IMR-90 (cell line): ENCODE results near the gene MECR. TPM values are rescaled to one million over a fixed set of nuclear protein-coding genes. Genes with fewer than 3 reads are reported as not detected.
A peak's percentile ranks its signal among the peaks of the same experiment; 100 is the strongest.

Experiments used
- ATAC-seq: fragments of 200-7000 bp; cut with Tn5 transposase; 2 replicates; pipeline ENCODE4 v1.9.1; 2020; ENCODE audit warnings: low read depth, mild to moderate bottlenecking, moderate library complexity
- BruUV-seq: library from RNA; stranded (reverse); fragments of 400-500 nt; replicated peaks from 2 replicates; lab custom pipeline; 2021; lab: Mats Ljungman, UMichigan
- CTCF ChIA-PET: fragments of 300-600 bp; formaldehyde crosslinking; extraction: SDS; loops from one replicate; lab custom pipeline; 2021; ENCODE audit warnings: antibody characterized with exemption; lab: Yijun Ruan, JAX
- POLR2A ChIA-PET: fragments of 300-600 bp; sonication (Branson Sonifier 250); formaldehyde crosslinking; loops from one replicate; lab custom pipeline; 2022; ENCODE audit warnings: antibody characterized with exemption; ENCODE audit not compliant: unreplicated experiment; lab: Charles Lee
- DNase-seq: peaks from one replicate; pipeline ENCODE4 v3.0.0; 2013
- H2AFZ ChIP-seq: replicated peaks from 2 replicates; pipeline ENCODE3; 2013; ENCODE audit warnings: low read length, mild to moderate bottlenecking; ENCODE audit not compliant: poor library complexity
- H2AK5ac ChIP-seq: 2 replicates; pipeline ENCODE4 v1.6.1; 2013; ENCODE audit warnings: low read depth, low read length, inconsistent platforms
- H2AK9ac ChIP-seq: replicated peaks from 2 replicates; pipeline ENCODE3; 2013; ENCODE audit warnings: mild to moderate bottlenecking, low read depth, low read length, moderate library complexity; ENCODE audit not compliant: poor library complexity
- H2BK120ac ChIP-seq: 2 replicates; pipeline ENCODE4 v1.6.1; 2013; ENCODE audit warnings: low read depth, low read length, inconsistent platforms
- H2BK15ac ChIP-seq: 3 replicates; pipeline ENCODE4 v1.6.1; 2013; ENCODE audit warnings: low read depth, low read length, inconsistent platforms
- H2BK20ac ChIP-seq: 2 replicates; pipeline ENCODE4 v1.6.1; 2013; ENCODE audit warnings: low read depth, mild to moderate bottlenecking, inconsistent platforms, low read length, moderate library complexity
- H2BK5ac ChIP-seq: 2 replicates; pipeline ENCODE4 v1.6.1; 2013; ENCODE audit warnings: mild to moderate bottlenecking, low read depth, low read length, inconsistent platforms; ENCODE audit not compliant: poor library complexity, severe bottlenecking
- H3K14ac ChIP-seq: replicated peaks from 2 replicates; pipeline ENCODE4 v1.6.1; 2013; ENCODE audit warnings: low read depth, low read length, inconsistent platforms
- H3K18ac ChIP-seq: 2 replicates; pipeline ENCODE4 v1.6.1; 2013; ENCODE audit warnings: low read depth, low read length, control low read depth
- H3K23ac ChIP-seq: 2 replicates; pipeline ENCODE4 v1.6.1; 2013; ENCODE audit warnings: low read depth, low read length, inconsistent platforms
- H3K27ac ChIP-seq: 2 replicates; pipeline ENCODE4 v1.5.1; 2013; ENCODE audit warnings: mild to moderate bottlenecking, control low read depth, low read length; ENCODE audit not compliant: insufficient read depth
- H3K27me3 ChIP-seq: 2 replicates; pipeline ENCODE4 v1.6.1; 2013; ENCODE audit warnings: low read length; ENCODE audit not compliant: control insufficient read depth, insufficient read depth
- H3K36me3 ChIP-seq: 2 replicates; pipeline ENCODE4 v1.6.1; 2013; ENCODE audit warnings: low read length, mixed read lengths; ENCODE audit not compliant: control insufficient read depth, insufficient read depth
- H3K4ac ChIP-seq: 2 replicates; pipeline ENCODE4 v1.6.1; 2013; ENCODE audit warnings: low read depth, low read length, inconsistent platforms
- H3K4me1 ChIP-seq: 2 replicates; pipeline ENCODE4 v1.6.1; 2013; ENCODE audit warnings: low read length, mixed read lengths; ENCODE audit not compliant: control insufficient read depth, insufficient read depth
- H3K4me2 ChIP-seq: 2 replicates; pipeline ENCODE4 v1.6.1; 2013; ENCODE audit warnings: low read depth, mild to moderate bottlenecking, control low read depth, low read length, moderate library complexity
- H3K4me3 ChIP-seq: 2 replicates; pipeline ENCODE4 v1.5.1; 2013; ENCODE audit warnings: low read depth, mild to moderate bottlenecking, control low read depth, low read length, moderate library complexity; ENCODE audit not compliant: insufficient read depth
- H3K56ac ChIP-seq: 2 replicates; pipeline ENCODE4 v1.6.1; 2013; ENCODE audit warnings: low read length, inconsistent platforms; ENCODE audit not compliant: insufficient read depth; ENCODE audit errors: extremely low read depth
- H3K79me1 ChIP-seq, 2 experiments: 2 replicates each; pipeline ENCODE4 v1.6.1; 2013; ENCODE audit warnings: low read length in 2 of 2, inconsistent platforms in 1 of 2, low read depth in 1 of 2
- H3K9ac ChIP-seq: 2 replicates; pipeline ENCODE4 v1.6.1; 2013; ENCODE audit warnings: low read depth, low read length, control low read depth
- H3K9me1 ChIP-seq: 2 replicates; pipeline ENCODE4 v1.6.1; 2013; ENCODE audit warnings: low read length, inconsistent platforms; ENCODE audit not compliant: insufficient read depth
- H3K9me3 ChIP-seq: 2 replicates; pipeline ENCODE4 v1.6.1; 2013; ENCODE audit warnings: low read length; ENCODE audit not compliant: control insufficient read depth, insufficient read depth
- H4K20me1 ChIP-seq: 2 replicates; pipeline ENCODE4 v1.6.1; 2013; ENCODE audit warnings: low read length, inconsistent platforms; ENCODE audit not compliant: insufficient read depth
- H4K5ac ChIP-seq: 2 replicates; pipeline ENCODE4 v1.6.1; 2013; ENCODE audit warnings: mild to moderate bottlenecking, low read depth, low read length, control low read depth
- H4K8ac ChIP-seq, 2 experiments: 2 replicates each; pipeline ENCODE4 v1.6.1; 2013; ENCODE audit warnings: low read depth in 2 of 2, low read length in 2 of 2, control low read depth in 1 of 2, inconsistent platforms in 1 of 2
- H4K91ac ChIP-seq: 2 replicates; pipeline ENCODE4 v1.6.1; 2013; ENCODE audit warnings: low read depth, low read length, inconsistent platforms; ENCODE audit not compliant: insufficient read depth
- BHLHE40 ChIP-seq: fragments of 150-350 bp; IDR thresholded peaks from 2 replicates; pipeline ENCODE4 v1.6.1; 2016; ENCODE audit warnings: mild to moderate bottlenecking, low read depth, low read length
- CEBPB ChIP-seq: IDR thresholded peaks from 2 replicates; pipeline ENCODE4 v1.6.1; 2012; ENCODE audit warnings: low read depth, low read length, improper control_type of control experiment
- CHD1 ChIP-seq: IDR thresholded peaks from 2 replicates; pipeline ENCODE4 v1.6.1; 2012; ENCODE audit warnings: low read depth, low read length, improper control_type of control experiment
- FOS ChIP-seq: fragments of 150-350 bp; IDR thresholded peaks from 2 replicates; pipeline ENCODE4 v1.6.1; 2016; ENCODE audit warnings: low read depth, low read length
- MAFK ChIP-seq: IDR thresholded peaks from 2 replicates; pipeline ENCODE4 v1.6.1; 2012; ENCODE audit warnings: low read depth, low read length, improper control_type of control experiment
- MAZ ChIP-seq: IDR thresholded peaks from 2 replicates; pipeline ENCODE4 v1.6.1; 2012; ENCODE audit warnings: low read depth, mild to moderate bottlenecking, low read length, improper control_type of control experiment, moderate library complexity, borderline replicate concordance
- MXI1 ChIP-seq: IDR thresholded peaks from 2 replicates; pipeline ENCODE4 v1.6.1; 2012; ENCODE audit warnings: low read depth, mild to moderate bottlenecking, low read length, moderate library complexity, borderline replicate concordance
- NFE2L2 ChIP-seq: fragments of 150-350 bp; IDR thresholded peaks from 2 replicates; pipeline ENCODE4 v1.6.1; 2016; ENCODE audit warnings: low read depth, mild to moderate bottlenecking, low read length
- POLR2A ChIP-seq: IDR thresholded peaks from 2 replicates; pipeline ENCODE4 v1.6.1; 2012; ENCODE audit warnings: mild to moderate bottlenecking, low read depth, low read length
- RAD21 ChIP-seq: IDR thresholded peaks from 2 replicates; pipeline ENCODE4 v1.6.1; 2012; ENCODE audit warnings: low read length, improper control_type of control experiment
- RCOR1 ChIP-seq: IDR thresholded peaks from 2 replicates; pipeline ENCODE4 v1.6.1; 2012; ENCODE audit warnings: mild to moderate bottlenecking, low read length, improper control_type of control experiment; ENCODE audit not compliant: insufficient replicate concordance
- RFX5 ChIP-seq: IDR thresholded peaks from 2 replicates; pipeline ENCODE4 v1.8.0; 2012; ENCODE audit warnings: low read depth, mild to moderate bottlenecking, low read length, moderate library complexity
- SMC3 ChIP-seq: fragments of 150-350 bp; IDR thresholded peaks from 2 replicates; pipeline ENCODE4 v1.6.1; 2016; ENCODE audit warnings: low read depth, mild to moderate bottlenecking, antibody characterized with exemption, low read length, moderate library complexity
- WGBS, 2 experiments: methylation state at CpG; one replicate each; pipeline versions ENCODE4 v1.1.5 to v1.1.7; 2013; ENCODE audit warnings: missing lambda C conversion rate in 2 of 2; ENCODE audit not compliant: insufficient read length in 1 of 2; ENCODE audit errors: extremely low coverage in 2 of 2; 5-methylcytosine and 5-hydroxymethylcytosine counted together
- dilution Hi-C: fragments of 300-500 bp; cut with HindIII; formaldehyde crosslinking; loops from one replicate; pipeline ENCODE4 v1.14.3; 2018; ENCODE audit warnings: low sequenced_read_pairs; ENCODE audit not compliant: unreplicated experiment
- in situ Hi-C: fragments of 300-500 bp; cut with MboI; formaldehyde crosslinking; loops from 3 replicates; pipeline ENCODE4 v1.14.3; 2019; ENCODE audit warnings: low sequenced_read_pairs, inconsistent platforms, mixed read lengths
- intact Hi-C: fragments of 100-400 bp; cut with micrococcal nuclease; formaldehyde crosslinking; loops from 2 replicates; pipeline ENCODE4 v1.10.0; 2022
- polyA plus RNA-seq, 3 experiments: library from polyadenylated mRNA; depleted of rRNA; stranded (reverse); fragments of >200 nt; gene quantifications; 2 replicates each; pipeline ENCODE4 v1.2.3, GENCODE V29; 2012; ENCODE audit warnings: low replicate concordance in 1 of 3
- total RNA-seq: library from RNA; depleted of rRNA; stranded (reverse); fragments of >200 nt; gene quantifications from 2 replicates; pipeline ENCODE4 v1.2.3, GENCODE V29; 2012
- TF ChIP-seq, protein P1 (sequence below): fragments of 150-350 bp; IDR thresholded peaks from 2 replicates; pipeline ENCODE4 v1.6.1; 2016; ENCODE audit warnings: low read depth, mild to moderate bottlenecking, low read length, moderate library complexity, borderline replicate concordance
- TF ChIP-seq, protein P2 (sequence below): conservative IDR thresholded peaks from 2 replicates; pipeline ENCODE4 v1.5.1; 2012; ENCODE audit warnings: mild to moderate bottlenecking, low read depth, low read length, improper control_type of control experiment
- TF ChIP-seq, protein P3 (sequence below): fragments of 150-350 bp; IDR thresholded peaks from 2 replicates; pipeline ENCODE4 v1.6.1; 2017; ENCODE audit warnings: mild to moderate bottlenecking, antibody characterized with exemption, low read length, low read depth

Gene MECR
- total and polyA plus RNA-seq, 2 of the 4 experiments (the other 2 are of a cell fraction), result 20.3 to 24.8 TPM

DNA sequence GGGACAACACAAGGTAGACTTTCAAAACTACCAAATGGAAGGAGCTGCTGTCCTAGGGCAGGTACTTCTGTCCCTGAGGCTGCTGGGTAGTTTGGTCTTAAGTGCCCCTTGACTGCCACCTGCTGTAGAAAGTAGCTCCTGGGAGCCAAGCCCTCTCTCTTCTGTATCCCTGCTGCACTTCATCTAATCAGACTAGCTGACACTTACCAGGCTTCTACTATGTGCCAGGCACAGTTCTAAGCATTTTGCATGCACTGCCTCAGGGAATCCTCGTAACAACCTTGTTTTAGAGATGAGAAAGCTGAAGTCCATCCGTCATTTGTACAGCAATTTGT, 33.2 kb downstream of the MECR start:
- BruUV-seq, result no TSS peak
- intact Hi-C loops, result loop anchor here (1.0 to 10.0 kb wide), 4 partner anchors 15 to 553 kb away; partner anchors contain the start of genes RNU11 and TAF12

More for the DNA sequence above, 33.2 kb downstream of the MECR start:
- H4K91ac ChIP-seq, result peak overlapping the region; percentile 40
- no peak overlapping the region for H3K23ac ChIP-seq
- in situ Hi-C loops (loop anchor here (5.0 kb wide), 2 partner anchors 160 to 315 kb away; no protein-coding TSS in a partner anchor), dilution Hi-C loops (no loop called here)
- H3K56ac ChIP-seq, result no peak overlapping the region
- no peak overlapping the region for H3K18ac ChIP-seq
- ChIA-PET CTCF (interaction anchor here (0.7 to 3.4 kb wide), 10 partner anchors 11 to 316 kb away, joined by 3 to 19 read pairs (median 4); partner anchors contain the start of gene SRSF4), POLR2A (interaction anchor here (1.4 kb wide), 1 partner anchor 16 kb away, joined by 7 read pairs; the partner anchor contains the start of gene SRSF4)
- peak overlapping the region; percentile 42; the same call in 1 of the 2 replicates for H3K27ac ChIP-seq
- H3K9ac ChIP-seq, result no peak overlapping the region
- peaks cover 27% of the 10 kb centered on the region for H3K4me1 ChIP-seq
- H3K36me3 ChIP-seq, result peaks cover 22% of the 10 kb centered on the region
- H2AK9ac ChIP-seq, result peak overlapping the region; percentile 32
- H3K9me1 ChIP-seq, result peaks cover 34% of the 10 kb centered on the region
- H2AK5ac ChIP-seq, result peak overlapping the region; percentile 60; the same call in 1 of the 2 replicates
- H2BK15ac ChIP-seq, result peak overlapping the region; percentile 9; the same call in 1 of the 3 replicates
- TF ChIP-seq, protein P1, sequence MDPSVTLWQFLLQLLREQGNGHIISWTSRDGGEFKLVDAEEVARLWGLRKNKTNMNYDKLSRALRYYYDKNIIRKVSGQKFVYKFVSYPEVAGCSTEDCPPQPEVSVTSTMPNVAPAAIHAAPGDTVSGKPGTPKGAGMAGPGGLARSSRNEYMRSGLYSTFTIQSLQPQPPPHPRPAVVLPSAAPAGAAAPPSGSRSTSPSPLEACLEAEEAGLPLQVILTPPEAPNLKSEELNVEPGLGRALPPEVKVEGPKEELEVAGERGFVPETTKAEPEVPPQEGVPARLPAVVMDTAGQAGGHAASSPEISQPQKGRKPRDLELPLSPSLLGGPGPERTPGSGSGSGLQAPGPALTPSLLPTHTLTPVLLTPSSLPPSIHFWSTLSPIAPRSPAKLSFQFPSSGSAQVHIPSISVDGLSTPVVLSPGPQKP, result no peak
- peak; percentile 49 for TF ChIP-seq SMC3
- TF ChIP-seq RAD21, result peak; percentile 61
- no peak for TF ChIP-seq NFE2L2
- TF ChIP-seq BHLHE40, result no peak
- TF ChIP-seq, protein P2, sequence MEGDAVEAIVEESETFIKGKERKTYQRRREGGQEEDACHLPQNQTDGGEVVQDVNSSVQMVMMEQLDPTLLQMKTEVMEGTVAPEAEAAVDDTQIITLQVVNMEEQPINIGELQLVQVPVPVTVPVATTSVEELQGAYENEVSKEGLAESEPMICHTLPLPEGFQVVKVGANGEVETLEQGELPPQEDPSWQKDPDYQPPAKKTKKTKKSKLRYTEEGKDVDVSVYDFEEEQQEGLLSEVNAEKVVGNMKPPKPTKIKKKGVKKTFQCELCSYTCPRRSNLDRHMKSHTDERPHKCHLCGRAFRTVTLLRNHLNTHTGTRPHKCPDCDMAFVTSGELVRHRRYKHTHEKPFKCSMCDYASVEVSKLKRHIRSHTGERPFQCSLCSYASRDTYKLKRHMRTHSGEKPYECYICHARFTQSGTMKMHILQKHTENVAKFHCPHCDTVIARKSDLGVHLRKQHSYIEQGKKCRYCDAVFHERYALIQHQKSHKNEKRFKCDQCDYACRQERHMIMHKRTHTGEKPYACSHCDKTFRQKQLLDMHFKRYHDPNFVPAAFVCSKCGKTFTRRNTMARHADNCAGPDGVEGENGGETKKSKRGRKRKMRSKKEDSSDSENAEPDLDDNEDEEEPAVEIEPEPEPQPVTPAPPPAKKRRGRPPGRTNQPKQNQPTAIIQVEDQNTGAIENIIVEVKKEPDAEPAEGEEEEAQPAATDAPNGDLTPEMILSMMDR, result peak; percentile 51
- no peak for TF ChIP-seq CHD1
- TF ChIP-seq POLR2A, result no peak
- TF ChIP-seq, protein P3, sequence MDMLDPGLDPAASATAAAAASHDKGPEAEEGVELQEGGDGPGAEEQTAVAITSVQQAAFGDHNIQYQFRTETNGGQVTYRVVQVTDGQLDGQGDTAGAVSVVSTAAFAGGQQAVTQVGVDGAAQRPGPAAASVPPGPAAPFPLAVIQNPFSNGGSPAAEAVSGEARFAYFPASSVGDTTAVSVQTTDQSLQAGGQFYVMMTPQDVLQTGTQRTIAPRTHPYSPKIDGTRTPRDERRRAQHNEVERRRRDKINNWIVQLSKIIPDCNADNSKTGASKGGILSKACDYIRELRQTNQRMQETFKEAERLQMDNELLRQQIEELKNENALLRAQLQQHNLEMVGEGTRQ, result no peak
- TF ChIP-seq RFX5, result no peak
- no peak for TF ChIP-seq MAZ
- TF ChIP-seq CEBPB, result no peak
- TF ChIP-seq RCOR1, result no peak
- no peak for TF ChIP-seq MAFK
- no peak for TF ChIP-seq MXI1
- no peak for TF ChIP-seq FOS
- peaks cover 6% of the 10 kb centered on the region for H4K20me1 ChIP-seq
- peak overlapping the region; percentile 84 for H2BK120ac ChIP-seq
- no peaks in the 10 kb centered on the region for H3K27me3 ChIP-seq
- H3K14ac ChIP-seq, result peak overlapping the region; percentile 38
- peak overlapping the region; percentile 73 for H2BK20ac ChIP-seq
- peaks cover 0 to 25% of the 10 kb centered on the region in 2 experiments; a peak in 2 of 4 replicates for H3K79me1 ChIP-seq
- peak; percentile 37 for ATAC-seq
- H2BK5ac ChIP-seq, result peak overlapping the region; percentile 49
- no peak overlapping the region for H3K4me3 ChIP-seq
- no peak overlapping the region for H2AFZ ChIP-seq
- peak overlapping the region in 1 of 2 experiments; percentile 47; a peak in 1 of 4 replicates for H4K8ac ChIP-seq
- no peak overlapping the region for H4K5ac ChIP-seq
- H3K9me3 ChIP-seq, result no peaks in the 10 kb centered on the region
- WGBS, 2 experiments, result no CpG with 5 or more reads among the region's 2 CpGs
- peak overlapping the region; percentile 78 for H3K4ac ChIP-seq
- DNase-seq, result peak; percentile 62
- H3K4me2 ChIP-seq, result no peak overlapping the region
